ENCODE measurements around the gene COL11A2. TPM values are rescaled to one million over a fixed set of nuclear protein-coding genes. Genes with fewer than 3 reads are reported as not detected.

Gene COL11A2
- total and polyA plus RNA-seq, 2 of the 13 experiments (the other 11 are each of a cell fraction or from before 2014, with no cell fraction given): 0.55 TPM

- TF ChIP-seq ZC3H13 (CRISPR knock-in tag; IDR thresholded peaks at IDR 0.05): peak; percentile 62; the same call in 1 of the 2 replicates
- TF ChIP-seq CHD4 (IDR thresholded peaks at IDR 0.05; ENCODE audit: borderline replicate concordance, low read length): no peak
- no peak; the same call in 1 of the 2 replicates for TF ChIP-seq JDP2 (CRISPR knock-in tag; IDR thresholded peaks at IDR 0.05; ENCODE audit: borderline replicate concordance)
- TF ChIP-seq ZNF256 (CRISPR knock-in tag; conservative IDR thresholded peaks at IDR 0.05): peak; percentile 85; the same call in 1 of the 2 replicates
- peak; percentile 82 for TF ChIP-seq TFDP2 (CRISPR knock-in tag; IDR thresholded peaks at IDR 0.05)
- peak; percentile 54 for TF ChIP-seq KLF6 (CRISPR knock-in tag; IDR thresholded peaks at IDR 0.05)
- TF ChIP-seq THAP11 (CRISPR knock-in tag; IDR thresholded peaks at IDR 0.05): peak; percentile 88
- peak; percentile 83 for TF ChIP-seq JUND (CRISPR knock-in tag; IDR thresholded peaks at IDR 0.05)
- TF ChIP-seq CHD2 (IDR thresholded peaks at IDR 0.05; ENCODE audit: low read depth, low read length): 0 out of 2 replicates have a peak, but pooled peaks have one; percentile 37
- peak; percentile 91 for TF ChIP-seq KMT2B (CRISPR knock-in tag; IDR thresholded peaks at IDR 0.05)
- TF ChIP-seq ZNF704 (CRISPR knock-in tag; IDR thresholded peaks at IDR 0.05; ENCODE audit: borderline replicate concordance): no peak
- no peak for TF ChIP-seq ZNF264 (CRISPR knock-in tag; IDR thresholded peaks at IDR 0.05)
- peak; percentile 89; the same call in 1 of the 2 replicates for TF ChIP-seq ZBTB38 (CRISPR knock-in tag; IDR thresholded peaks at IDR 0.05)
- TF ChIP-seq HNRNPUL1 (IDR thresholded peaks at IDR 0.05; ENCODE audit: low read depth, low read length): 0 out of 2 replicates have a peak, but pooled peaks have one; percentile 38
- peak; percentile 66; the same call in 1 of the 2 replicates for TF ChIP-seq ARID5B (CRISPR knock-in tag; IDR thresholded peaks at IDR 0.05)
- 0 out of 2 replicates have a peak, but pooled peaks have one; percentile 58 for TF ChIP-seq CBFB (CRISPR knock-in tag; IDR thresholded peaks at IDR 0.05)
- no peak for TF ChIP-seq ZSCAN31 (CRISPR knock-in tag; IDR thresholded peaks at IDR 0.05; ENCODE audit: low read depth)
- peak; percentile 89 for TF ChIP-seq ZNF501 (CRISPR knock-in tag; IDR thresholded peaks at IDR 0.05)
- TF ChIP-seq ZSCAN5A (CRISPR knock-in tag; IDR thresholded peaks at IDR 0.05; ENCODE audit: borderline replicate concordance): no peak
- TF ChIP-seq ZNF329 (CRISPR knock-in tag; IDR thresholded peaks at IDR 0.05; ENCODE audit: low read depth): 0 out of 2 replicates have a peak, but pooled peaks have one; percentile 43
- TF ChIP-seq ARID2 (CRISPR knock-in tag; IDR thresholded peaks at IDR 0.05; ENCODE audit: borderline replicate concordance): no peak
- TF ChIP-seq SALL2 (CRISPR knock-in tag; IDR thresholded peaks at IDR 0.05): peak; percentile 84; the same call in 1 of the 2 replicates
Observed at GRCh38 chr6:33208091-33208967, 16.1 kb upstream of the COL11A2 start, which contains the start of gene RING1 (continued).
